ENCODE results near the gene SRRM2. TPM values are rescaled to one million over a fixed set of nuclear protein-coding genes. Genes with fewer than 3 reads are reported as not detected.

Gene SRRM2
- total RNA-seq, 2 experiments from 2014 or later = 501 to 511 TPM

- ChIA-PET POLR2A (no interaction called here), CTCF (interaction anchor here (1.0 kb wide), 1 partner anchor 69 kb away, joined by 3 read pairs; no protein-coding TSS in a partner anchor)
- H3K4me3 Mint-ChIP-seq = no peak overlapping the region
- H3K4me1 Mint-ChIP-seq (ENCODE audit: low read depth) = no peaks in the 10 kb centered on the region
- no peaks in the 10 kb centered on the region for H3K36me3 Mint-ChIP-seq (ENCODE audit: low read depth)
- DNase-seq = no peak
- H3K9me3 Mint-ChIP-seq (ENCODE audit: insufficient read depth) = no peaks in the 10 kb centered on the region
- H3K27ac Mint-ChIP-seq = no peak overlapping the region
- ATAC-seq = no peak
- peaks cover 9% of the 10 kb centered on the region for H3K27me3 Mint-ChIP-seq (ENCODE audit: low read depth)
These were observed 46.9 kb downstream of the SRRM2 start for GRCh38 chr16:2799205-2799858.

- H3K27me3 Mint-ChIP-seq (ENCODE audit: low read depth) = peaks cover 9% of the 10 kb centered on the region
- H3K27ac Mint-ChIP-seq = no peak overlapping the region
- no peak for ATAC-seq
- ChIA-PET CTCF (interaction anchor here (1.2 kb wide), 2 partner anchors 10 to 68 kb away, joined by 6 to 7 read pairs; no protein-coding TSS in a partner anchor), POLR2A (no interaction called here)
- no peaks in the 10 kb centered on the region for H3K4me1 Mint-ChIP-seq (ENCODE audit: low read depth)
- DNase-seq = no peak
- no peak overlapping the region for H3K4me3 Mint-ChIP-seq
- H3K9me3 Mint-ChIP-seq (ENCODE audit: insufficient read depth) = no peaks in the 10 kb centered on the region
- H3K36me3 Mint-ChIP-seq (ENCODE audit: low read depth) = no peaks in the 10 kb centered on the region
These were observed 47.4 kb downstream of the SRRM2 start for GRCh38 chr16:2799859-2800226.

- no peaks in the 10 kb centered on the region for H3K9me3 Mint-ChIP-seq (ENCODE audit: insufficient read depth)
- H3K36me3 Mint-ChIP-seq (ENCODE audit: low read depth) = no peaks in the 10 kb centered on the region
- no peak overlapping the region for H3K27ac Mint-ChIP-seq
- CTCF ChIA-PET = interaction anchor here (1.0 to 1.3 kb wide), 2 partner anchors 36 to 65 kb away, joined by 3 read pairs; no protein-coding TSS in a partner anchor
- H3K4me1 Mint-ChIP-seq (ENCODE audit: low read depth) = no peaks in the 10 kb centered on the region
- POLR2A ChIA-PET = no interaction called here
- H3K27me3 Mint-ChIP-seq (ENCODE audit: low read depth) = peaks cover 11% of the 10 kb centered on the region
- no peak overlapping the region for H3K4me3 Mint-ChIP-seq
- no peak for DNase-seq
- no peak for ATAC-seq
These were observed 51.2 kb downstream of the SRRM2 start for GRCh38 chr16:2803545-2804195.

- ChIA-PET POLR2A (no interaction called here), CTCF (no interaction called here)
- no peak overlapping the region for H3K4me3 Mint-ChIP-seq
- ATAC-seq (no peak), DNase-seq (no peak)
- H3K27me3 Mint-ChIP-seq (ENCODE audit: low read depth) = peaks cover 14% of the 10 kb centered on the region
- no peak overlapping the region for H3K27ac Mint-ChIP-seq
- no peaks in the 10 kb centered on the region for H3K36me3 Mint-ChIP-seq (ENCODE audit: low read depth)
- no peaks in the 10 kb centered on the region for H3K4me1 Mint-ChIP-seq (ENCODE audit: low read depth)
- no peaks in the 10 kb centered on the region for H3K9me3 Mint-ChIP-seq (ENCODE audit: insufficient read depth)
These were observed 52.3 kb downstream of the SRRM2 start for GRCh38 chr16:2804728-2805127.

- ChIA-PET POLR2A (no interaction called here), CTCF (no interaction called here)
- no peak for DNase-seq
- H3K4me1 Mint-ChIP-seq (ENCODE audit: low read depth) = no peaks in the 10 kb centered on the region
- H3K4me3 Mint-ChIP-seq = no peak overlapping the region
- peaks cover 17% of the 10 kb centered on the region for H3K27me3 Mint-ChIP-seq (ENCODE audit: low read depth)
- no peaks in the 10 kb centered on the region for H3K9me3 Mint-ChIP-seq (ENCODE audit: insufficient read depth)
- H3K27ac Mint-ChIP-seq = no peak overlapping the region
- no peak for ATAC-seq
- H3K36me3 Mint-ChIP-seq (ENCODE audit: low read depth) = no peaks in the 10 kb centered on the region
These were observed 53.8 kb downstream of the SRRM2 start for GRCh38 chr16:2806286-2806685.

GRCh38 chr16:2808181-2808580 lies 55.7 kb downstream of the SRRM2 start:
- Mint-ChIP-seq H3K4me1 (ENCODE audit: low read depth) (peaks cover 3% of the 10 kb centered on the region), H3K27ac (no peak overlapping the region), H3K9me3 (ENCODE audit: insufficient read depth) (no peaks in the 10 kb centered on the region), H3K27me3 (ENCODE audit: low read depth) (peaks cover 17% of the 10 kb centered on the region), H3K4me3 (no peak overlapping the region), H3K36me3 (ENCODE audit: low read depth) (no peaks in the 10 kb centered on the region)
- DNase-seq (no peak), ATAC-seq (no peak)
- ChIA-PET CTCF (no interaction called here), POLR2A (no interaction called here)

GRCh38 chr16:2809149-2809760 lies 56.8 kb downstream of the SRRM2 start:
- Mint-ChIP-seq H3K4me1 (ENCODE audit: low read depth) (peaks cover 3% of the 10 kb centered on the region), H3K36me3 (ENCODE audit: low read depth) (no peaks in the 10 kb centered on the region), H3K27ac (no peak overlapping the region), H3K4me3 (no peak overlapping the region), H3K9me3 (ENCODE audit: insufficient read depth) (no peaks in the 10 kb centered on the region), H3K27me3 (ENCODE audit: low read depth) (peaks cover 15% of the 10 kb centered on the region)
- DNase-seq (no peak), ATAC-seq (no peak)
- ChIA-PET POLR2A (no interaction called here), CTCF (no interaction called here)

- Mint-ChIP-seq H3K27me3 (ENCODE audit: low read depth) (peaks cover 15% of the 10 kb centered on the region), H3K36me3 (ENCODE audit: low read depth) (no peaks in the 10 kb centered on the region), H3K4me1 (ENCODE audit: low read depth) (peaks cover 3% of the 10 kb centered on the region), H3K27ac (no peak overlapping the region), H3K4me3 (no peak overlapping the region), H3K9me3 (ENCODE audit: insufficient read depth) (no peaks in the 10 kb centered on the region)
- ChIA-PET POLR2A (no interaction called here), CTCF (no interaction called here)
- ATAC-seq = no peak
- no peak for DNase-seq
These were observed 58.2 kb downstream of the SRRM2 start for GRCh38 chr16:2810651-2811050.

GRCh38 chr16:2811703-2812471 lies 59.4 kb downstream of the SRRM2 start:
- Mint-ChIP-seq H3K27me3 (ENCODE audit: low read depth) (peaks cover 15% of the 10 kb centered on the region), H3K9me3 (ENCODE audit: insufficient read depth) (no peaks in the 10 kb centered on the region), H3K27ac (no peak overlapping the region), H3K4me3 (no peak overlapping the region), H3K4me1 (ENCODE audit: low read depth) (peaks cover 3% of the 10 kb centered on the region), H3K36me3 (ENCODE audit: low read depth) (no peaks in the 10 kb centered on the region)
- ChIA-PET POLR2A (no interaction called here), CTCF (interaction anchor here (0.8 to 1.2 kb wide), 2 partner anchors 27 to 115 kb away, joined by 3 read pairs; no protein-coding TSS in a partner anchor)
- no peak for ATAC-seq
- no peak for DNase-seq

- DNase-seq = no peak
- Mint-ChIP-seq H3K9me3 (ENCODE audit: insufficient read depth) (no peaks in the 10 kb centered on the region), H3K4me3 (no peak overlapping the region), H3K36me3 (ENCODE audit: low read depth) (no peaks in the 10 kb centered on the region), H3K27ac (no peak overlapping the region), H3K27me3 (ENCODE audit: low read depth) (peaks cover 5% of the 10 kb centered on the region), H3K4me1 (ENCODE audit: low read depth) (peaks cover 3% of the 10 kb centered on the region)
- ATAC-seq = no peak
- CTCF ChIA-PET = no interaction called here
- POLR2A ChIA-PET = no interaction called here
These were observed 61.4 kb downstream of the SRRM2 start for GRCh38 chr16:2813771-2814221.

GRCh38 chr16:2814551-2815298 lies 62.3 kb downstream of the SRRM2 start:
- CTCF ChIA-PET = no interaction called here
- Mint-ChIP-seq H3K27me3 (ENCODE audit: low read depth) (peaks cover 4% of the 10 kb centered on the region), H3K4me1 (ENCODE audit: low read depth) (peaks cover 3% of the 10 kb centered on the region), H3K9me3 (ENCODE audit: insufficient read depth) (no peaks in the 10 kb centered on the region), H3K4me3 (no peak overlapping the region), H3K36me3 (ENCODE audit: low read depth) (no peaks in the 10 kb centered on the region), H3K27ac (no peak overlapping the region)
- ATAC-seq = no peak
- POLR2A ChIA-PET = no interaction called here
- DNase-seq = no peak
